A673 (cell line): Measurements from ENCODE around the gene CRLF2. TPM values are rescaled to one million over a fixed set of nuclear protein-coding genes. Genes with fewer than 3 reads are reported as not detected.
"Not testable (repeated sequence)": the region's sequence is repeated elsewhere in the genome, so short reads cannot be mapped to it uniquely, and the experiment has no call there.

Experiments
- BruUV-seq: library from RNA; stranded (reverse); fragments of 400-500 nt; replicated peaks from 2 replicates; lab custom pipeline; 2021; lab: Mats Ljungman, UMichigan
- CTCF ChIA-PET: fragments of 300-600 bp; sonication (Branson Sonifier 250); formaldehyde crosslinking; loops from one replicate; lab custom pipeline; 2022; ENCODE audit warnings: antibody characterized with exemption; lab: Charles Lee
- POLR2A ChIA-PET: fragments of 300-600 bp; sonication (Branson Sonifier 250); formaldehyde crosslinking; loops from one replicate; lab custom pipeline; 2022; ENCODE audit warnings: antibody characterized with exemption; ENCODE audit not compliant: low non-redundant PET; lab: Charles Lee
- DNase-seq: peaks from one replicate; pipeline ENCODE4 v3.0.0-alpha.2; 2015; ENCODE audit warnings: low spot score
- H3K27ac ChIP-seq: fragments of 200-600 bp; sonication (generic); 2 replicates; pipeline ENCODE4 v1.5.1; 2016; ENCODE audit warnings: mixed run types, low read depth, mild to moderate bottlenecking, mixed read lengths, antibody characterized with exemption, low read length; ENCODE audit not compliant: poor library complexity, severe bottlenecking
- H3K27me3 ChIP-seq: fragments of 200-600 bp; sonication (generic); replicated peaks from 2 replicates; pipeline ENCODE4 v1.6.1; 2017; ENCODE audit warnings: mixed run types, low read depth, mild to moderate bottlenecking, mixed read lengths, antibody characterized with exemption, low read length; ENCODE audit not compliant: insufficient read depth, poor library complexity
- H3K36me3 ChIP-seq: fragments of 200-600 bp; sonication (generic); 2 replicates; pipeline ENCODE4 v1.6.1; 2016; ENCODE audit warnings: mixed run types, mild to moderate bottlenecking, mixed read lengths, antibody characterized with exemption, low read length; ENCODE audit not compliant: insufficient read depth, poor library complexity, severe bottlenecking
- H3K4me1 ChIP-seq: fragments of 200-600 bp; sonication (generic); 2 replicates; pipeline ENCODE4 v1.6.1; 2017; ENCODE audit warnings: mixed run types, mild to moderate bottlenecking, mixed read lengths, antibody characterized with exemption, low read length; ENCODE audit not compliant: insufficient read depth, poor library complexity, severe bottlenecking
- H3K4me3 ChIP-seq: fragments of 200-600 bp; sonication (generic); 2 replicates; pipeline ENCODE4 v1.5.1; 2016; ENCODE audit warnings: low read depth, mixed run types, mild to moderate bottlenecking, mixed read lengths, low read length; ENCODE audit not compliant: poor library complexity, severe bottlenecking
- H3K9me3 ChIP-seq: fragments of 200-600 bp; sonication (generic); 2 replicates; pipeline ENCODE4 v1.6.1; 2016; ENCODE audit warnings: mixed run types, low read depth, mild to moderate bottlenecking, mixed read lengths, antibody characterized with exemption, low read length; ENCODE audit not compliant: poor library complexity, severe bottlenecking
- CTCF ChIP-seq: fragments of 300-800, 200-600 bp; sonication (generic); conservative IDR thresholded peaks from 2 replicates; pipeline ENCODE4 v1.5.1; 2017; ENCODE audit warnings: low read depth, mild to moderate bottlenecking, antibody characterized with exemption, low read length, moderate library complexity, mixed read lengths
- EZH2 ChIP-seq: fragments of 200-600 bp; sonication (generic); IDR thresholded peaks from 2 replicates; pipeline ENCODE4 v1.6.1; 2017; ENCODE audit warnings: borderline replicate concordance, low read depth, mild to moderate bottlenecking, mixed read lengths, antibody characterized with exemption, low read length; ENCODE audit not compliant: poor library complexity, severe bottlenecking
- intact Hi-C: fragments of 100-400 bp; cut with micrococcal nuclease; formaldehyde crosslinking; loops from one replicate; pipeline ENCODE4 v1.10.0; 2022; ENCODE audit not compliant: unreplicated experiment
- total RNA-seq: library from RNA; stranded (reverse); gene quantifications from 2 replicates; pipeline ENCODE4 v1.2.3, GENCODE V29; 2021

Gene CRLF2
- total RNA-seq, 1 experiment from 2014 or later, result not detected

GRCh38 chrX:1181170-1181569 is 31.3 kb downstream of the CRLF2 start:
- no peak for TF ChIP-seq EZH2
- TF ChIP-seq CTCF, result no peak
- no peaks in the 10 kb centered on the region for H3K4me1 ChIP-seq
- H3K36me3 ChIP-seq, result no peaks in the 10 kb centered on the region
- CTCF ChIA-PET, result no interaction called here
- DNase-seq, result no peak
- intact Hi-C loops, result no loop called here
- no TSS peak for BruUV-seq
- no peak overlapping the region for H3K27ac ChIP-seq
- no peaks in the 10 kb centered on the region for H3K27me3 ChIP-seq
- H3K4me3 ChIP-seq, result no peak overlapping the region
- H3K9me3 ChIP-seq, result no peaks in the 10 kb centered on the region
- POLR2A ChIA-PET, result no interaction called here

GRCh38 chrX:1178580-1179057 is 33.8 kb downstream of the CRLF2 start:
- peak overlapping the region; percentile 15 for H3K4me3 ChIP-seq
- H3K4me1 ChIP-seq, result no peaks in the 10 kb centered on the region
- BruUV-seq, result no TSS peak
- H3K36me3 ChIP-seq, result no peaks in the 10 kb centered on the region
- CTCF ChIA-PET, result no interaction called here
- POLR2A ChIA-PET, result no interaction called here
- TF ChIP-seq CTCF (no peak), EZH2 (no peak)
- no peak overlapping the region for H3K27ac ChIP-seq
- intact Hi-C loops, result no loop called here
- DNase-seq, result peak; percentile 34
- no peaks in the 10 kb centered on the region for H3K27me3 ChIP-seq
- H3K9me3 ChIP-seq, result no peaks in the 10 kb centered on the region

- H3K9me3 ChIP-seq, POLR2A ChIA-PET, intact Hi-C loops, BruUV-seq, H3K36me3 ChIP-seq, DNase-seq, H3K27me3 ChIP-seq, H3K4me1 ChIP-seq, H3K27ac ChIP-seq, CTCF ChIA-PET, H3K4me3 ChIP-seq: not testable (repeated sequence)
These were observed 35.7 kb downstream of the CRLF2 start for GRCh38 chrX:1176531-1177320.

- intact Hi-C loops, DNase-seq, CTCF ChIA-PET, H3K9me3 ChIP-seq, H3K27ac ChIP-seq, H3K36me3 ChIP-seq, BruUV-seq, H3K4me1 ChIP-seq, H3K27me3 ChIP-seq, H3K4me3 ChIP-seq, POLR2A ChIA-PET: not testable (repeated sequence)
These were observed 37.6 kb downstream of the CRLF2 start for GRCh38 chrX:1174609-1175545.

GRCh38 chrX:1173435-1173834 is 39.0 kb downstream of the CRLF2 start:
- BruUV-seq, CTCF ChIA-PET, POLR2A ChIA-PET: not testable (repeated sequence)

More at GRCh38 chrX:1173435-1173834, 39.0 kb downstream of the CRLF2 start:
- DNase-seq, H3K9me3 ChIP-seq, H3K4me3 ChIP-seq, H3K27me3 ChIP-seq, H3K36me3 ChIP-seq, H3K27ac ChIP-seq, H3K4me1 ChIP-seq, intact Hi-C loops: not testable (repeated sequence)
